HG03342 (cell line): ENCODE data around the gene HCN2.

ENCODE experiments used
- ATAC-seq: cut with Tn5 transposase; IDR thresholded peaks from one replicate; pipeline ENCODE4 v1.9.1; 2021; ENCODE audit warnings: mild to moderate bottlenecking, moderate library complexity; ENCODE audit not compliant: unreplicated experiment

The HCN2 gene

GRCh38 chr19:633786-634639 lies 44.3 kb downstream of the HCN2 start:
- no peak for ATAC-seq

GRCh38 chr19:634975-635652 lies 45.4 kb downstream of the HCN2 start:
- ATAC-seq = no peak

DNA sequence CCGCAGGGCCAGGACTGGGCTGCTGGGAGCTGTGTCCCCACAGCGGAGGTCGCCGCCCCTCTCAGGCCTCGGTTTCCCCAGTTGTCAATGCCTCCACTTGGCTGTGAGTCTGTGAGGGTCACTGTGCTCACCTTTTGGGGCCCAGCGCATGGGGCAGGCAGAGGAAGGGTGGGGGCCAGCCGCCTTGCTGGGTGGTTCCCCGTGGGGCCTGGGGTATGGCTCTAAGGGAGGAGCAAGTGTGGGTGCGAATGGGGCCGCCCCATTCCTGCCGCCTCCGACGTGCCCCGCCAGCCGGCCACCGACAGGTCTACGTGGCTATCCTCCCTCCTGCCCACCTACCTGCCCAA lies 49.2 kb downstream of the HCN2 start:
- ATAC-seq = no peak

DNA sequence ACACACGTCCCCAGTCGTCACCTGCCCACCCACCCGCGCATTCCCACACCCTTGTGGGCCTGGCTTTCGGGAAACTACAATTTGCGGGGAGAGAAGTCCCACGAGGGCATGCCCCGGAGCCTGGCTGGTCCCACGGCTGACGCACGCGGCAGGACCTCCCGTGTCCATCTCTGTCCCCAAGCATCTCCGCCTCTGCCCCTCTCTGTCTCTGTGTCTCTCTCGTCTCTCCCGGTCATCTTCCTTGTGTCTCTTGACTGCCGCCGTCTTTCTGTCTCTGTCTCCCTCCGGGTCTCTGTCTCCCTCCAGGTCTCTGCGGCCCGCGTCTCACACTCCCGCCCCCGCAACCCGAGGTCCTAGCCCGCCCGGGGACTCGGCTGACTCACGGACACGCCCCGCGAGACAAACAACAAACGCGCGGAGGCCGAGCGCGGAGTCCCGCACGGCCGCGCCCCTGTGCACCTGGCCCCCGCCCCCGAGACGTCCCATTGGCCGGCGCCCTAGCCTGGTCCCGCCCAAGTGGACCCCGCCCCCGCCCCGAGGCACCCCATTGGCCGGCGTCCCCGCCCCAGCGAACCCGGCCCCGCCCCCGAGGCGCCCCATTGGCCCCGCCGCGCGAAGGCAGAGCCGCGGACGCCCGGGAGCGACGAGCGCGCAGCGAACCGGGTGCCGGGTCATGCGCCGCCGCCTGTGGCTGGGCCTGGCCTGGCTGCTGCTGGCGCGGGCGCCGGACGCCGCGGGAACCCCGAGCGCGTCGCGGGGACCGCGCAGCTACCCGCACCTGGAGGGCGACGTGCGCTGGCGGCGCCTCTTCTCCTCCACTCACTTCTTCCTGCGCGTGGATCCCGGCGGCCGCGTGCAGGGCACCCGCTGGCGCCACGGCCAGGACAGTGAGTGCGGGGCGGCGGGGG lies 49.8 kb downstream of the HCN2 start, which contains the start of gene FGF22:
FGF22 (plus strand) TSS at position 627 of the 908 bp plus-strand sequence; CDS start at position 674, 47 bp downstream.
- peak; percentile 49 for ATAC-seq

GRCh38 chr19:640161-640558 lies 50.5 kb downstream of the HCN2 start:
- no peak for ATAC-seq

DNA sequence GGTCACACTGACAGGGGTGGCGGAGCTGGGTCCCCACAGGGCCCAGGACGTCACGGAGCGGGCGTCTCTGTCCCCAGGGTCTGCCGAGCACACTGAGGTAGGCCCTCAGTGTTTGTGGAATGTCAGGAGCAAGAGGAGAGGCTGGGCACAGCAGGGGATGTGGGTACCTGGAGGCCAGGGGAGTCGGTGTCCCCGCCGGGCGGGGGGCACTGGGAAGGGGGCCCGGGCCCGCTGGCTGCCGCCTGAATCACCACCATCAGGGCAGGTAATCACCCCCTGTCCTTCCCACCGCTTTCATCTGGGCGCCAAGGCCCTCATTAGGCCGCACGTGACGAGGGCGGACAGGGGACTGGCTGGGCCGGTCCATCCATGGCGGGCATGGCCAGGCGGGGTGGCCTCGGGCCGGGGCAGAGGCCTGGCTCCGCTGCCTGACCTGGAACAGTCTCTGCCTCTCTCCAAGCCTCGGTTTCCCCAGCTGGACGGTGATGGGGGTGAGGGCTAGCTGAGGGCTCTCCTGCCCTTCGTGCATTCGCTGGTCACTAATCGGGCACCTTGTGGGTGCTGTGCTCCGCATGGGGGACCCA lies 51.0 kb downstream of the HCN2 start:
- ATAC-seq = no peak

DNA sequence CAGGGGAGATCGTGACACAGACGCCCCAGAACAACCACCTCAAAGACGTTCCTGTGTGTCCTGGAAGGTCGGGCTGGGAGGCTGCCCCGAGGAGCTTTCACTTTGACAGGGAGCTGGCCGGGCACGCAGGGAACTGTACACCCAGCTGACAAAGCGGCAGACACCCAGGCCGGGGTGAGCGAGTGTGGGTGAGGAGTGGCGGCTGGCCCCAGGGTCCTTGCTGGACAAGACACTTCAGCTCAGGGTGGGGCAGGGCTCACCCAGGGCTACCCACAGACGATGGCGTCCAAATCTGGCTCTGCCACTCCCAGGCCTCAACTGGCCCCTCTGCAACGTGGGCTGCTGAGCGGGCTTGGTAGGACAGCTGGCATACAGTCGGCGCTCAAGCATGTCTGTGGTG lies 52.0 kb downstream of the HCN2 start:
- ATAC-seq = no peak

DNA sequence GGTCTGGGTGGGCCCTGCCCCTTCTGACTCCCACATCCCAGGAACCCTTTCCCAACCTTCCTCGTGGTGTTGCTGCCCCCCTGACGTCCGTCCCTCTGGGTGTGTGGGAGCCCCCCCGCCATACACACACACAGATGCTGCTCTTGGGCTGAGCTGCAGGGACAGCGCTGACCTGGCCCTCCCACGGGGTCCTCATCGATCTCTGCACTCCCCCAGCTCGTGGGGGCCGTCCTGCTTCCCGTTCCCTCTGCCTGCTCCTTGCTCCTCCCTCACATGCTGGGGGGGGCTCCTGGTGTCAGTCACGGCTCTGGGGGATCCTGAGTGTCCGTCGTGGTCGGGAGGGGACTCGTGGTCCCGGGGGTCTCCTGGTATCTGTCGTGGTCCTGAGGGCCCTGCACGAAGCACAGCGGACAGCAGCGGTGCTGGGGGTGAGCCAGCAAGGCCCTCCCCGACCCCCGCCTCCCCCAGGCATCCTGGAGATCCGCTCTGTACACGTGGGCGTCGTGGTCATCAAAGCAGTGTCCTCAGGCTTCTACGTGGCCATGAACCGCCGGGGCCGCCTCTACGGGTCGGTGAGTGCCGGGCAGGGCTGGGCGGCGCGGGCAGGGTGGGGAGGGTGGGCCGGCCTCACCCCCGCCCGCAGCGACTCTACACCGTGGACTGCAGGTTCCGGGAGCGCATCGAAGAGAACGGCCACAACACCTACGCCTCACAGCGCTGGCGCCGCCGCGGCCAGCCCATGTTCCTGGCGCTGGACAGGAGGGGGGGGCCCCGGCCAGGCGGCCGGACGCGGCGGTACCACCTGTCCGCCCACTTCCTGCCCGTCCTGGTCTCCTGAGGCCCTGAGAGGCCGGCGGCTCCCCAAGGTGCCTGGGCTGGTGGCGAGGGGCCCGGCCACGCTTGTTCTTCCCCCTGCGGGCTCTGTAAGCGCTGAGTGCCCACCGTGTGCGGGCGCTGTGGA lies 53.4 kb downstream of the HCN2 start:
- ATAC-seq = no peak

GRCh38 chr19:643736-644135 lies 54.1 kb downstream of the HCN2 start:
- no peak for ATAC-seq

DNA sequence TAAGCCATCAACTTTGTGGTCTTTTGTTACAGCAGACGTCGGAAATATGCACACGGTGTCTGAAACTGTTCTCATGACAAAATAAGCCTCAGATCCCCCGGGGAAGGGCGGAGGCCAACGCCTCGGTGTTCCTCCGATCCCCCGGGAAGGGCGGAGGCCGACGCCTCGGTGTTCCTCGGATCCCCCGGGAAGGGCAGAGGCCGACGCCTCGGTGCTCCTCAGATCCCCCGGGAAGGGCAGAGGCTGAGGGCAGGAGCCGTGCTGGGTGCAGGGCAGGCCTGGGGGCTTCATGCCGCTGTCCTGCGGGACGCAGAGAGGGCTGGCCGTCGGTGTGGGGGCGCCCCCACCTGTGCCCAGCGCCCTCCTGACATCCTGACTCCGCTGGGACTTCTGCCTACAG lies 54.7 kb downstream of the HCN2 start:
- no peak for ATAC-seq

DNA sequence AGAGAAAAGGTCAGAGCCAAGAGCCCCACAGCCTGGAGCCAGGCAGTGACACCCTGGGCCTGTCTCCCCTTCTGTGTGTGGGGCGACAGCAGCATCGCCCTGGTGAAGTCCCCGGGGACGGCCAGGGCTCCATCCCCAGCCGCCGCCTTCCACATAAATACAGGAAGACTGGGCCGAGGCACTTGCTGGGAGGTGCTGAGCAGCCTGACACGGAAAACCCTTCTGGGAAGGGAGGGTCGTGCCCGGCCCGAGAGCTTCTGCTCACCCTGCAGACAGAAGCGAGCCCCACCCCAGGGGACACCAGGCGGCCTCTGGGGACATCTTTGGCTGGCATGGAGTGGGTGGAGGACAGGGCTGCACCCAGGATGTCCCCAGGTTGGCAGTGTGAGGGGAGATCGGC lies 55.1 kb downstream of the HCN2 start:
- no peak for ATAC-seq

DNA sequence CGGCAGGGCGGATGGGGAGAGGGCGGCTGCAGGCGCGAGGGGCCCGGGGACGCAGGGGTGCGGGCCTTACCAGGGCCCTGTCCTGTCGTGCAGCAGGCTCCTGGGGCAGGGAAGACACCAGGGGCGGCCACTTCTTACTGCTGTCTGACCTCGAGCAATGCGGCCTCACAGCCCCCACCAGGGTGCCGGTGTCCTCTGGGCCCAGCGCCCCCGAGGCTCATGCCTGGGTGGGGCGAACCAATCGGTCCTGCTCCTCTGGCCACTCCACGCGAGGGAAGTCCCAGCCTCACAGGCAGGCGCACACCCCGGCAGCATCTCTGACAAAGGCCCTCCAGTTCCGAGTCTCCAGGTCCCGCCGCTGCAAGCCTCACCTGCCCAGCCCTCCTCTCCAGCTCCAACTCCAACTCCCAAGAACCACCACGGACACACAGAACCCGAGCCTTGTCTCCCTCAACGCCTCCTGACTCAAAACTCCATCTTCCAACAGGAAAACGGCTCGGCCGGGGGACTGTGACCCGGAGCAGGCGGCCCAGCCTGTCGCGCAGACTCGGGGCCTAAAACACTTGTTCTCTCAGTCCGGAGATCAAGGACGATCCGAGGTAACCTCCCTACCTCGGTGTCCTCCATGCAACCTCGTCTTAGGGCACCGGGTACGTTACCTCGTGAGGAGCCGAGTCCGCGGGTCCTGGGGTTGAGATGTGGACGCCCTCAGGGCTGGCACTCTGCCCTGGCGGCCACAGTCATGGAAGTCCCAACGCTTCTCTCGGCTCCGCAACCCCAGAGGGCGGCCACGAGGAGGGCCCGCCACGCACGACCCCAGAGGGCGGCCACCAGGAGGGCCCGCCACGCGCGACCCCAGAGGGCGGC lies 56.5 kb downstream of the HCN2 start:
- no peak for ATAC-seq

DNA sequence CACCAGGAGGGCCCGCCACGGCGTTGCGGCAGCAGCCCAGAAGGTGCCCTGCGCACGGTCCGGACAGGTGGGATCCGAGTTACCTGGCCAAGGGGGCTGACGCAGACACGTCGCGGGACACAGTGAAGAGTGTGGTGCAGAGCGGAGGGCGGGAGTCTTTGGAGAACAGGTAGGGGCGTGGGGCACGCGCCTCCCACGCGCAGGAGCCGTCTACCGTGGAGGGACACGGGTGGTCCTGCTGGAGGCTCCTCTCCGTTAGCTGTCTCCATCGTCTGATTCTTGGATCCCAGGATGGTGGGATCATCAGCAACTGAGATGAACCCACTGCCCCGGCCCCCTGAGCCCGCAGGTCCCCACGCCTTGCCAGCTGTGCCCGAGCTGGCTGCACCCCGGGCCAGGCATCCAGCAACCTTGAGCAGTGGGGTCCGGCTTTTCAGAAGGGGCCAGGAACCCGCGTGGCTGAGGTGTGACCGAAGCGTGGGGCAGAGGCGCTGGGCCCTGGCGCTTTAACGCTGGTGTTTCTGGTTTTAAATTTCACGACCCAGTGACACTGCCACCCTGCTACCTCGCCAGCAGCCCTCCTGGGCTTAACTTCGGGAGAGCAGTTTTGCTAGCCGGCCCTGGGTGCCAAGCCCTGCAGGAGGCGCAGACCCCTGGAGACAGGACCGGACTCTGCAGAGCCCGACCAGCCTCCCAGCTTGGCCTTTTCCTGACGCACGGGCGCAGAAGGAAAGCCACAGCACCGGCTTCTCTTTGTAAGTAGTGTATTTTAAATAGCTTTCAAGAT lies 57.3 kb downstream of the HCN2 start:
- no peak for ATAC-seq

DNA sequence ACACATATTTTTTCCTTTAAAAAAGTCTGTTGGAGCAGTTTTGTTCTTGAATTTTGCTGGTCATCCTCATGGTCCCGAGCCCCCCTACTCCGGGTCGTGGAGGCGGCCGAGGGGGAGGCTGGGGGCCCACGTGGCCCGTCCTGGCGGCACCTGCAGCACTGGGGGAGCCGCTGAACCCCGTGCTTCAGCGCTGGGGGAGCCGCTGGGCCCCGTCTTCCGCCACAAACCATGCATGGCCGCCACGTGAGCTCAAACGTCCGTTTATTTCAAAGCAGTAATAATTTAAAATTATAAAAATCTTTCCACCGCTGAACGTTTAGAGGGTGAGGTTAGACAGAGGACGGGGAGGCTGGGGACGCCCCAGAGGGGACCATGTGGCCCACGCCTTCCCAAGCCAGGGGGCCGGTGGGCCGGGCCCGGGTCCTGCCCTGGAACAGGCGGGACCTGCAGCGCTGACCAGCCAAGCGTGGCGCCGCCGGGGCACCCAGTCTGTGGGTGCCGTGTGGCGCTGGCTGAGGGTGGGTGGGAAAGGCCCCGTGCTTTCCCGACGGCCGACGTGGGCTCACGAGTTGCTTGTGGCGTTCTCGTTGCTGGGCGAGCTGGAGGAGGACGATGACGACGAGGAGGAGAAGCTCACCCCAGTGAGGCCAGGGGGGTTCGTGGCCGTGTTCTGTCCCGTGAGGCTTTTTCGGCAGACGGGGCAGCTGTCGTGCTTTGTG lies 58.0 kb downstream of the HCN2 start:
- ATAC-seq = no peak

DNA sequence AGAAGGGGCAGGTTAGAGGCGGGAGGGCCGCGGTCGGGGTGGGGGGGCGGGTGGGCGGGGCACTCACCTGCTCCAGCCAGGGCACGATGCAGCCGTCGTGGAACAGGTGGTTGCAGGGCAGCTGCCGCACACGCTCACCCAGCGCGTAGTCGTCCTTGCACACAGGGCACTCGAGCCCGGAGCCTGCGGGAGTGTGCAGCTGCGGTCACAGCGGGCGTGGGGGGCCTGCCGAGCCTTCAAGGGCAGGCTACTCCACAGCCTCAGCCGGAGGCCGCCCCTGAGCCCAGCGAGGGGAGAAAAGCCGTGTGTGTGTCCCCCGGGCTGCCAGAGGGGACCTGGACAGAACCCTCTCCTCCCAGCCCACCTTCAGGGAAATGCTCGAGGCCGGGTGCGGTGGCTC lies 58.6 kb downstream of the HCN2 start:
- ATAC-seq = no peak

GRCh38 chr19:648904-649801 lies 59.5 kb downstream of the HCN2 start:
- ATAC-seq = no peak
